AG10803 (cell line): ENCODE data around the gene GALNT10.

Source experiments
- DNase-seq: peaks from one replicate; pipeline ENCODE4 v3.0.0; 2010; ENCODE audit warnings: low read depth
- H3K4me3 ChIP-seq: 2 replicates; pipeline ENCODE4 v1.5.1; 2011; ENCODE audit warnings: mild to moderate bottlenecking, low read length, control low read depth
- CTCF ChIP-seq: conservative IDR thresholded peaks from 2 replicates; pipeline ENCODE4 v1.5.1; 2011; ENCODE audit warnings: mild to moderate bottlenecking, low read length, control low read depth, inconsistent platforms

GALNT10 gene

GRCh38 chr5:154265197-154265773 is 74.8 kb downstream of the GALNT10 start:
- no peak overlapping the region for H3K4me3 ChIP-seq
- DNase-seq: no peak
- TF ChIP-seq CTCF: no peak

DNA sequence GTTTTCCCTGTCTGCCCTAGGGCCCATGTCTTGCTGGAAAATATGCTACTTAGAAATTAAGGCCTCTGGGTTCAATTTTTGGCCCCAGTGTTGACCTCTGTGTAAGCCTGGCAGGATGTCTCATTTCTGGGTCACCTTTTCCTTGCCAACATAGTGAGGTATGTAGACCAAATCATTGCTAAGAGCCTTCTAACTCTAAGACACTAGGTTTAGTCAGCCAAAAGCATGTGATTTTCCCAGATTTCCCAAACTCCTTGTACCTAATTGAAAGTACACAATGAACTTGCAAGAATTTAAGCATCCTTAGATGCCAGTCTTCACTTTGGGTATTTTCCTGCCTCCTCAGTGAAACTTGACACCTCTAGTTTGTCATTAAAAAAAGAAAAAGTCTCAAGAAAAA is 77.0 kb downstream of the GALNT10 start:
- H3K4me3 ChIP-seq: no peak overlapping the region
- DNase-seq: peak; percentile 39
- TF ChIP-seq CTCF: no peak

DNA sequence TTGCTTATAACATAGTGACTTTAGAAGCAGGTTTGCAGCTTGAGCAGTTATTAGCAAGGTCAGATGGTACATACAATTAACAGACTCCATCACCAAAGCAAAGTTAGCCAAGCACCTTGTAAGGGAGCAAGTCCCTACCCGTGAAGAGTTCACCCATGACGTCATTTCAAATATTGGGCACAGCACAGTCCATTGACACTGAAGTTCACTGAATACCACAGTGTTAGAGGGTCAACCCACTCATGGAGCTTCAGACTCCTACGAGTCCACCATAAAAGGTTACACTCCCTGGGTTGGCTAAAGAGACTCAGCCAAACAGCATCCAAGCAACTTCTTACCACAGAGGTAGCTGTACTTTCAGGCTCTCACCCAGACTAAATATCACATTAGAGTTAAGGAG is 77.5 kb downstream of the GALNT10 start:
- no peak overlapping the region for H3K4me3 ChIP-seq
- no peak for TF ChIP-seq CTCF
- DNase-seq: no peak

GRCh38 chr5:154269414-154269813 is 78.9 kb downstream of the GALNT10 start:
- no peak for TF ChIP-seq CTCF
- H3K4me3 ChIP-seq: no peak overlapping the region
- no peak for DNase-seq

GRCh38 chr5:154271466-154271865 is 80.9 kb downstream of the GALNT10 start:
- DNase-seq: no peak
- no peak for TF ChIP-seq CTCF
- H3K4me3 ChIP-seq: no peak overlapping the region

- DNase-seq: no peak
- no peak for TF ChIP-seq CTCF
- H3K4me3 ChIP-seq: no peak overlapping the region
These were observed 81.5 kb downstream of the GALNT10 start for GRCh38 chr5:154271936-154272514.

- TF ChIP-seq CTCF: 0 out of 2 replicates have a peak, but pooled peaks have one; percentile 3
- peak; percentile 65 for DNase-seq
- H3K4me3 ChIP-seq: no peak overlapping the region
These were observed 82.6 kb downstream of the GALNT10 start for GRCh38 chr5:154273028-154273617.
